Smooth muscle cell (in vitro differentiated cells): Measurements from ENCODE around the gene TMEM200B. TPM values are rescaled to one million over a fixed set of nuclear protein-coding genes. Genes with fewer than 3 reads are reported as not detected.

Experiments
- DNase-seq: peaks from one replicate; lab custom pipeline; 2025; ENCODE audit not compliant: unreplicated experiment; lab: John Stamatoyannopoulos, UW
- H2AFZ ChIP-seq: fragments of 200-600 bp; sonication (generic); 2 replicates; pipeline ENCODE4 v1.6.0; 2016; ENCODE audit warnings: antibody characterized with exemption, low read depth, mild to moderate bottlenecking
- H3F3A ChIP-seq: fragments of 200-600 bp; sonication (generic); 2 replicates; pipeline ENCODE4 v1.6.0; 2017; ENCODE audit warnings: antibody characterized with exemption, low read depth
- H3K27ac ChIP-seq: fragments of 200-600 bp; sonication (generic); 2 replicates; pipeline ENCODE4 v1.5.1; 2016; ENCODE audit warnings: low read depth, mild to moderate bottlenecking
- H3K27me3 ChIP-seq: fragments of 200-600 bp; sonication (generic); 2 replicates; pipeline ENCODE4 v1.6.1; 2016; ENCODE audit warnings: low read depth, mild to moderate bottlenecking
- H3K36me3 ChIP-seq: fragments of 200-600 bp; sonication (generic); 2 replicates; pipeline ENCODE4 v1.5.1; 2016; ENCODE audit warnings: low read depth
- H3K4me1 ChIP-seq: fragments of 200-600 bp; sonication (generic); 2 replicates; pipeline ENCODE4 v1.5.1; 2016; ENCODE audit warnings: low read depth
- H3K4me2 ChIP-seq: fragments of 200-600 bp; sonication (generic); 2 replicates; pipeline ENCODE4 v1.6.0; 2016; ENCODE audit warnings: mild to moderate bottlenecking
- H3K4me3 ChIP-seq: fragments of 200-600 bp; sonication (generic); 2 replicates; pipeline ENCODE4 v1.5.1; 2016; ENCODE audit warnings: mild to moderate bottlenecking
- H3K79me2 ChIP-seq: fragments of 200-600 bp; sonication (generic); 2 replicates; pipeline ENCODE4 v1.6.0; 2016; ENCODE audit warnings: low read depth, mild to moderate bottlenecking
- H3K9ac ChIP-seq: fragments of 200-600 bp; sonication (generic); 2 replicates; pipeline ENCODE4 v1.6.0; 2016; ENCODE audit warnings: low read depth
- H3K9me3 ChIP-seq: fragments of 200-600 bp; sonication (generic); replicated peaks from 2 replicates; pipeline ENCODE4 v1.5.1; 2016; ENCODE audit warnings: low read depth
- H4K20me1 ChIP-seq: fragments of 200-600 bp; sonication (generic); 2 replicates; pipeline ENCODE4 v1.6.0; 2016; ENCODE audit warnings: low read depth
- CTCF ChIP-seq: fragments of 200-600 bp; sonication (generic); IDR thresholded peaks from 2 replicates; pipeline ENCODE4 v1.5.1; 2017; ENCODE audit warnings: borderline replicate concordance, mild to moderate bottlenecking, antibody characterized with exemption; ENCODE audit not compliant: insufficient read depth, poor library complexity, severe bottlenecking
- WGBS: methylation state at CpG from one replicate; pipeline ENCODE4 v1.1.7; 2016; ENCODE audit warnings: low lambda C conversion rate; 5-methylcytosine and 5-hydroxymethylcytosine counted together
- polyA plus RNA-seq: library from polyadenylated mRNA; unstranded; fragments of >200 nt; fragmentation: Nextera tagmentation; extraction: Ambion mirVana; gene quantifications from 2 replicates; pipeline ENCODE4 v1.2.1, GENCODE V29; 2016
- total RNA-seq: library from RNA; depleted of rRNA; stranded (reverse); fragments of >200 nt; gene quantifications from 2 replicates; pipeline ENCODE4 v1.2.3, GENCODE V29; 2014

TMEM200B gene
- total and polyA plus RNA-seq, 2 experiments from 2014 or later = 20.5 to 33.2 TPM

- Histone ChIP-seq H4K20me1 (peaks cover 15% of the 10 kb centered on the region), H3K27ac (no peak overlapping the region), H3F3A (peaks cover 20% of the 10 kb centered on the region), H2AFZ (no peak overlapping the region), H3K4me2 (no peak overlapping the region), H3K9me3 (no peaks in the 10 kb centered on the region), H3K4me3 (no peak overlapping the region), H3K4me1 (no peaks in the 10 kb centered on the region), H3K27me3 (no peaks in the 10 kb centered on the region), H3K79me2 (peaks cover 27% of the 10 kb centered on the region), H3K36me3 (peaks cover 13% of the 10 kb centered on the region), H3K9ac (no peak overlapping the region)
- 97% methylated on average over 35 of the region's 35 CpGs for WGBS
- no peak for TF ChIP-seq CTCF
- DNase-seq = no peak
These were observed 25.2 kb upstream of the TMEM200B start for GRCh38 chr1:29148656-29149491.

- WGBS = 77% methylated on average over 8 of the region's 8 CpGs
- Histone ChIP-seq H3K36me3 (peaks cover 6% of the 10 kb centered on the region), H3K4me1 (no peaks in the 10 kb centered on the region), H3K4me3 (no peak overlapping the region), H3K9ac (no peak overlapping the region), H3K9me3 (no peaks in the 10 kb centered on the region), H3K27ac (peak overlapping the region; percentile 71), H3K4me2 (no peak overlapping the region), H3K27me3 (no peaks in the 10 kb centered on the region), H3K79me2 (peaks cover 4% of the 10 kb centered on the region), H4K20me1 (peaks cover 2% of the 10 kb centered on the region), H3F3A (peaks cover 20% of the 10 kb centered on the region), H2AFZ (no peak overlapping the region)
- TF ChIP-seq CTCF = no peak
- no peak for DNase-seq
These were observed 22.2 kb upstream of the TMEM200B start for GRCh38 chr1:29145739-29146437.

GRCh38 chr1:29144178-29144577, 20.5 kb upstream of the TMEM200B start:
- Histone ChIP-seq H3K9ac (no peak overlapping the region), H3K79me2 (no peaks in the 10 kb centered on the region), H3K4me2 (no peak overlapping the region), H3K4me1 (no peaks in the 10 kb centered on the region), H4K20me1 (no peaks in the 10 kb centered on the region), H2AFZ (no peak overlapping the region), H3K27me3 (no peaks in the 10 kb centered on the region), H3K27ac (no peak overlapping the region), H3K9me3 (no peaks in the 10 kb centered on the region), H3F3A (peaks cover 20% of the 10 kb centered on the region), H3K36me3 (no peaks in the 10 kb centered on the region), H3K4me3 (no peak overlapping the region)
- TF ChIP-seq CTCF = no peak
- 100% methylated on average over 2 of the region's 2 CpGs for WGBS
- DNase-seq = no peak
